Stimulated activated effector memory CD8-positive, alpha-beta T cell treated with anti-CD3 and anti-CD28 coated beads, Interleukin-12 subunit alpha, Interleukin-12 subunit beta, amount 100 ng/mL, for 72 hours (primary cell): Measurements from ENCODE around the gene DDX1.

Source experiments
- ATAC-seq: fragments of 150-1000 bp; cut with Tn5 transposase; 2 replicates; pipeline ENCODE4 v1.10.0; 2021
- DNase-seq, 2 donors: peaks; one replicate each; pipeline ENCODE4 v3.0.0; 2021 to 2022; ENCODE audit warnings: low spot score in 2 of 2
- H3K27ac Mint-ChIP-seq: one replicate; pipeline ENCODE4 v1.8.0; 2022; ENCODE audit warnings: mild to moderate bottlenecking, mixed read lengths
- H3K36me3 Mint-ChIP-seq: one replicate; pipeline ENCODE4 v1.8.0; 2022; ENCODE audit warnings: mild to moderate bottlenecking, mixed read lengths
- H3K4me1 Mint-ChIP-seq: one replicate; pipeline ENCODE4 v1.8.0; 2022; ENCODE audit warnings: mixed read lengths
- H3K4me3 Mint-ChIP-seq: one replicate; pipeline ENCODE4 v1.8.0; 2022; ENCODE audit warnings: mild to moderate bottlenecking, mixed read lengths
- H3K9me3 Mint-ChIP-seq: one replicate; pipeline ENCODE4 v1.8.0; 2022; ENCODE audit warnings: mixed read lengths

The DDX1 gene

DNA sequence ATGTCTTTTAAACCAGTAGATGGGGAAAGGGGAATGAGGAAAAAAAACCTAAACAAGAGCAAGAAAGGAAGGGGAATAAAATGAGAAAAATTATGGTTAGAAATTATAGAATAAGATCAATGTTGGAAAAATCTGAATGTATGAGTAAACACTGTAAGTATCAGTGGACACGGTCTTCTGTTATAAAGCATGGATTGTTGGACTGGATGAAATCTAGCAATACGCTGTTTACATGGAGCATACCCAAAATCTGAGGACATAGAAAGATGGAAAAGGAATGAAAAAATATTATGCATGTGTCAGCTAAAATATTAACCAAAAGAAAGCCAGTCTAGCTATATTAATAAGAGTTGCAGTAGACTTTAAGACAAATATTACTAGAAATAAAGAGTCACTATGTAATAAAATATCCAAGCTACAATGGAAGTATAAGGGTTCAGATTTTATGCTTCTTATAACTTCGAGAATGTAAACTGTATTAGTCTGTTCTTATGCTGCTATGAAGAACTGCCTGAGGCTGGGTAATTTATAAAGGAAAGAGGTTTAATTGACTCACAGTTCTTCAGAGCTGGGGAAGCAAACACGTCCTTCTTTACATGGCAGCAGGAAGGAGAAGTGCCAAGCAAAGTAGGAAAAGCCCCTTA is 32.4 kb downstream of the DDX1 start:
- peaks cover 4% of the 10 kb centered on the region for H3K9me3 Mint-ChIP-seq
- no peaks in the 10 kb centered on the region for H3K4me1 Mint-ChIP-seq
- H3K4me3 Mint-ChIP-seq: no peak overlapping the region
- no peak for ATAC-seq
- H3K27ac Mint-ChIP-seq: no peak overlapping the region
- H3K36me3 Mint-ChIP-seq: peaks cover 96% of the 10 kb centered on the region
- DNase-seq: no peak

DNA sequence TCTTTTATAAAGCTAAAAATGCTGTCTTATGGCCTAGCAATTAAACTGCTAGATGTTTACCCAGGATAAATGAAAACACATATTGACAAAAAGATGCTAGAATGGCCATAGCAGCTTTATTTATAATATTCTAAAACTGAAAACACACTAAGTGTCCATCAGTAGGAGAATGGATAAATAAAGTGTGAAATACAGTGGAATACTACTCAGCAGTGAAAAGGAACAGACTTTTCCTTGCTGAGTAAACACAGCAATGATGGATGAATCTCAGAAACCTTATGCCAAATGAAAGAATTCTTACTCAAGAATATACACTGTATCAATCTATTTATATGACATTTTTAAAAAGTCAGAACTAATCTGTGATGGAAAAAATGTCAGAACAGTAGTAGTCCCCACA is 33.2 kb downstream of the DDX1 start:
- no peaks in the 10 kb centered on the region for H3K4me1 Mint-ChIP-seq
- peaks cover 4% of the 10 kb centered on the region for H3K9me3 Mint-ChIP-seq
- H3K4me3 Mint-ChIP-seq: no peak overlapping the region
- ATAC-seq (no peak), DNase-seq (no peak)
- H3K36me3 Mint-ChIP-seq: peaks cover 99% of the 10 kb centered on the region
- no peak overlapping the region for H3K27ac Mint-ChIP-seq

DNA sequence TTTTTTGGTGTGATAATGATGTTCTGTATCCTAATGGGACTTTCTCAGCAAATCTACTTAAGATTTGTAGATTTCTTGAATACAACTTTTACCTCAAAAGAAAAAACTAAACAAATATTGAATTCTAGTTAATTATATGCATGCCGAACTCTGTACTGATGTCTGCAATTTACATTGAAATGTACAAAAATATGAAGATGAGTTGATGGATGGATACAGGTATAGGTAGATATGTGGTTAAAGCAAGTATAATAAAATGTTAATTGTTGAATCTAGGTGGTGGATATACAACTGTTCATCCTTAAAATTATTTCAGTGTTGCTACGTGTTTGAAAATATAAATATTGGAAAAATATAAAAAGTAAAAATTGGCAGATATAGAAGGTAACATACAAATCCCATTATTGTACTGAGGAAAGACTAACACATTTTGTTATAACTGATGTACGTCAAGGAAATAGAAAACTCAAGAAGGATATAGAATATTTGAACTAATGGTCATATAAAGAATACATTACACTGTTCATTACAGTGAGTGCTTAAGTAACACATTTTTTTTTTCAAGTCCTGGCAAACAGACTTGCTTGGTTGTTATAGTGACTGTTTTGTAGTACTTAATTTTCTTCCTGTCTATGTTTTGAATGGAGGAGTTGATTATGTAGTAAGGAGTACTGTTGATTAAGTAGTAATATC is 33.8 kb downstream of the DDX1 start:
- Mint-ChIP-seq H3K4me1 (no peaks in the 10 kb centered on the region), H3K4me3 (no peak overlapping the region), H3K27ac (no peak overlapping the region), H3K36me3 (peaks cover 99% of the 10 kb centered on the region), H3K9me3 (peaks cover 4% of the 10 kb centered on the region)
- DNase-seq: no peak
- no peak for ATAC-seq

DNA sequence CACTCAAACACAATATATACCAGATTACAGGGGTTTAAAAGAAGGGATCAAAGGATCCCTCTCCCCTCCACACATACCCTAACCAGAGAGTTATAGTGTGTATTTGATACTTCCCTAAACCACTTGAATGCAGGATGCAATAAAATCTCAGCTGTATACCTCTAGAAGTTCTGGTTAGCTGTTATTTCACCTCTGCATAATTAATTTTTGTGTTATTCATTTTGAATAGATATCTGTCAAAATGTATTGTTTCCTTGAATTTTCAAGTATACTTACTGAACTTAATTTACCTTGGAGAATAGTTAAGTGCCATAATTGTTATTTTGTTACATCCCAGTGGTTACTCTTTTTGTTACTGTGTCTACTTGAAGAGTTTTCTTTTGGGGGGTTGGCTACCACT is 34.5 kb downstream of the DDX1 start:
- DNase-seq (no peak), ATAC-seq (no peak)
- Mint-ChIP-seq H3K27ac (no peak overlapping the region), H3K4me1 (no peaks in the 10 kb centered on the region), H3K9me3 (peaks cover 4% of the 10 kb centered on the region), H3K4me3 (no peak overlapping the region), H3K36me3 (peaks cover 100% of the 10 kb centered on the region)

DNA sequence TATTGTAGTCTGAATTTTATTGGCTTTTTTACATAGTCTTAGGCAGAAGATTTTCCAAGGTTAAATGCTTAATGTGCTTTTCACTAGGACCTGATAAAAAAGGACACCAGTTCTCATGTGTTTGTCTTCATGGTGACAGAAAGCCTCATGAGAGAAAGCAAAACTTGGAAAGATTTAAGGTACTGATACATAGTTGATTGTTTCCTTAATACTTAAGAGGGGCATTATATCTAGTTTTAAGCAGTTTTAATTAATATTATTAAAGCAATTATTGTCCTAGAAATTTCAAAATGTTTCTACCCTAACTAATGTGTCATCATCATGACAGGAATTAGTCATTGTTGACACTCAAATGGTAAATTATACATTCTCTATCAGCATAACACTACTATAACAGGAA is 35.3 kb downstream of the DDX1 start:
- Mint-ChIP-seq H3K4me1 (no peaks in the 10 kb centered on the region), H3K36me3 (peaks cover 100% of the 10 kb centered on the region), H3K27ac (no peak overlapping the region), H3K4me3 (no peak overlapping the region), H3K9me3 (peaks cover 4% of the 10 kb centered on the region)
- ATAC-seq: no peak
- DNase-seq: no peak

DNA sequence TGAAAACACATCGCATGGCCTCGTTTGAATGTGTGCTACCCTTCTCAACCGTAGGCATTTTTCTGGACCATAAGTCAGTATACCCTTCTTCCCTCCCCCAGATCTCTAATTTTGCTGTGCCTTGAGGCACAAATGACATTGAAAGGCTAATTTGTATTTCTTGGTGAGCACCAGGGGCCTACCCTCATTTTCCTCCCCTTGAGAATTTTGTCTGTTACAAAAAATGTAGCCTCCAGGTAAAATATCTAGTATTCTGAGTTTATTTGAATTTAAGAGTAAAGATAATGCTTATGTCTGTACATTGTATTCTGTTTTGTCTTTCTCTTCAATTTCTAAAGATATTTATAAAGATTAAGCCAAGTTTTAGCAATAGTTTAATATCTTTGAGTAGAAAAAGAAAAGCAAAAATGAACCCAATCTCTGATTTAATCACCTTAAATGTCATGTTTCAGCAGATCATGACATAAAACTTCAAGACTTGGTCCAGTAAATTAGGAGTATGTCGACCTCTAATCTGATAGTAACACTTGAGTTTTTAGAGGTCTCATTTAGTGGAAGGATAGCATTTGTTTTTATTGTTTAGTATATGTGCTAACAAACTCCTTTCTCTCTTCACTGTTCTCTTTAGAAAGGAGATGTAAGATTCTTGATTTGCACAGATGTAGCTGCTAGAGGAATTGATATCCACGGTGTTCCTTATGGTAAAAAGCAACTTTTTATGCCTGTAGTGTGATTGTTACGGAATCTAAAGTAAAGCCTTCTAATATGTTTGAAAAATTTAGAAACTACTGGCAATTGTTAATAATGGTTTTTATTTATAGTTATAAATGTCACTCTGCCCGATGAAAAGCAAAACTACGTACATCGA is 36.4 kb downstream of the DDX1 start:
- Mint-ChIP-seq H3K36me3 (peaks cover 100% of the 10 kb centered on the region), H3K9me3 (peaks cover 4% of the 10 kb centered on the region), H3K4me1 (no peaks in the 10 kb centered on the region), H3K4me3 (no peak overlapping the region), H3K27ac (no peak overlapping the region)
- ATAC-seq: no peak
- DNase-seq: no peak

DNA sequence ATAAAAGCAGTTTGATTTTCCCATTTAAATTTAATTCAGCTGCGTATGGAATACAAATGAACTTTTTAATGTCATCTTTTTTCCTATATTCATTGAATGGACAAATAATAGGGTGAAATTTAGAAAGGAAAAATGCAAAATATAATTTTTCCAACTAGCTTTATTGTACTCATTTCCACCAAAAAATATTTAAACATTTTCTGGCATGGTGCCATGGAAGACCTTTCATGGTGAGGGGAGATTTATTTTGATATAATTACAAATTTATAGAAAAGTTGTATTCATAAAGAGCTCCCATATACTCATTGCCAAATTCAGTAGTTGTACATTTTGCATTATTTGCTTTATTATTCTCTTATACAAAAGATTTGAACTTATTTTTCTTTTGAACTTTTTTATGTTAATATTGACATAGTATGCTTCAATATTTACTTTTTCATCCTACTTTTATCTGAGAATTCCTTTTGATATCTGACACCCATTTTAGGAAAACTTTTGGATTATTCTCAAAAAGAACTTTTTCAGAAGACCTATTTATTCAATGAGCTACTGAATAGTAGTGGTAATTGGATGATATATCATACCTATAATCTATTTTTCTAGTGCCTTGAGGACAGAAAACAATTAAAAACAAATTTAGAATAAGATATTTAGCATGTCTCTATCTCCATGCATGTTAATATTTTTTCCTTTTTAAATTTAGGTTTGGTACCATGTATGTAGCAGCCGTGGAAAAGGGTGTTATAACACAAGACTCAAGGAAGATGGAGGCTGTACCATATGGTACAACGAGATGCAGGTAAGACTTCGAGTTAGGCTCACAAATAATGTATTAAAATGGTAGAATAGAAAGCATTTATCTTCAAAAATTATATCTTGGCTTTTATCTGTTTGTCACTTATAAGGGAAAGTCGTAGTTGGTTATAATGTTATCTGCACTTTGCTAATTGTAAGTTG is 37.5 kb downstream of the DDX1 start:
- no peak overlapping the region for H3K27ac Mint-ChIP-seq
- peaks cover 100% of the 10 kb centered on the region for H3K36me3 Mint-ChIP-seq

DNA sequence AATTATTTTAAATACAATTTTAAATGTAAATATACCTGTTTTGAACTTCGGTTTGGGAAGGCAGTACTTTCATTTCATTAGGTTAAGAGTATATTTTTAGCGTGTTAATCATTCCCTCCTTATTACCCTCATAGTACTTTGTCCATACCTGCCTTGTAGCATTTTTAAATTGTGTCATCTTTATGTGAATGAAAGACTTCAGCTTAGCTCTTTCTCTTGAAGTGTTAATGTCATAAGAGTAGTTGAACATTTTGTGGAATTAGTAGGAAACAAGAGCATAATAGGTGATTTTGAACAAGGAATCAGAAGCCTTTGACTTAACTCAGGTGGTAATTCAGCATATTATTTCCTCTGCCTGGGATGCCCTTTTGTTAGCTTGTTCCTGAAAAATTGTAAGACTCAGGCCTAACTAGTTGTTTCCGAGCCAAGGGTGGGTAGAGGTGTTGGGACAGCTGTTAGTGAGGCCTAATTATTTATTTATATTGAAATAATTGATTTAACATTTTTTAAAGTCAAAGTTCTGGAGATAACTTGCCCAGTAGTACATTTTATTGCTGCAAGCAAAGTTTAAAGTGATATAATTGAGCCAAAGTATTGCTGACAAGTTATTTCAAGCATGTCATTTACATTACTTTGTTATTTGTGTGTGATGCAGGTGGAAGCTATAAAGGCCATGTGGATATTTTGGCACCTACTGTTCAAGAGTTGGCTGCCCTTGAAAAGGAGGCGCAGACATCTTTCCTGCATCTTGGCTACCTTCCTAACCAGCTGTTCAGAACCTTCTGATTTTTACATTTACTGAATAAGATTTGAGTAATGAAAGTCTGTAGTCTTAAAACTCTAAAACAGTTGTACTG is 38.7 kb downstream of the DDX1 start:
- H3K27ac Mint-ChIP-seq: no peak overlapping the region
- ATAC-seq (no peak), DNase-seq (no peak)

More for the DNA sequence above, 37.5 kb downstream of the DDX1 start:
- Mint-ChIP-seq H3K9me3 (no peaks in the 10 kb centered on the region), H3K4me3 (no peak overlapping the region), H3K4me1 (no peaks in the 10 kb centered on the region)
- DNase-seq (no peak), ATAC-seq (no peak)

DNA sequence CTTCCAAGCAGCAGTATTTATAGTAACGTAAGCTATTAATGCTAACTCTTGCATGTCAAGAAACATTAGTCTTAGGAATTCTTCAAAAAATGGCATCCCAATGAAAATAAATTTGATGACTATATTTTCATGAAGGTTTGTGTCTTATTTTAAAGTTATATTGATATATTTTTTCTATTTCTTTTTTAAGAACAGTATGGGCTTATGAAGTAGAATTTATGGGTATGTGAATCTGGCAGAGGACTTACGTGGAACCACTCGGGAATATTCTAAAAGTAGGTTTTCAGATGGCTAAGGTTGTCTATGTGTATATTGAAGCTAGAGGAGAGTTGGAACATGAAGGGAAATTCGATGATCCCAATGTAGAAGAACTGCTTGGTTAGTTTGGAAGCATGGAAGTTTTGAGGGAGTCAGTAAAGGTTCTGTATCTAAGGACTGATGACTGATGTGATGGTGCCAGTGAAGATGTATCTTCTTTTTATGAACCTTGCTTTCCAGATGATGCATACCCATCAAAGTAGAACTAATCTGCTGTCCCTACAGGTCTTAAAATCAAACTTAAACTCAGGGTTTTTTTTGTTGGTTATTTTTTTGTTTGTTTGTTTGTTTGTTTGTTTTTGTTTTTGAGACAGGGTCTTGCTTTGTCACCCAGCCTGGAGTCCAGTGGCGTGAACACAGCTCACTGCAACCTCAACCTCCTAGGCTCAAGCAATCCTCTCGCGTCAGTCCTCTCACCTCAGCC is 39.5 kb downstream of the DDX1 start:
- H3K4me3 Mint-ChIP-seq: no peak overlapping the region
- peaks cover 98% of the 10 kb centered on the region for H3K36me3 Mint-ChIP-seq
- ATAC-seq (no peak), DNase-seq (no peak)
- H3K4me1 Mint-ChIP-seq: no peaks in the 10 kb centered on the region
- no peak overlapping the region for H3K27ac Mint-ChIP-seq
- H3K9me3 Mint-ChIP-seq: no peaks in the 10 kb centered on the region

More for the DNA sequence above, 38.7 kb downstream of the DDX1 start:
- Mint-ChIP-seq H3K4me3 (no peak overlapping the region), H3K36me3 (peaks cover 100% of the 10 kb centered on the region), H3K9me3 (no peaks in the 10 kb centered on the region), H3K4me1 (no peaks in the 10 kb centered on the region)

DNA sequence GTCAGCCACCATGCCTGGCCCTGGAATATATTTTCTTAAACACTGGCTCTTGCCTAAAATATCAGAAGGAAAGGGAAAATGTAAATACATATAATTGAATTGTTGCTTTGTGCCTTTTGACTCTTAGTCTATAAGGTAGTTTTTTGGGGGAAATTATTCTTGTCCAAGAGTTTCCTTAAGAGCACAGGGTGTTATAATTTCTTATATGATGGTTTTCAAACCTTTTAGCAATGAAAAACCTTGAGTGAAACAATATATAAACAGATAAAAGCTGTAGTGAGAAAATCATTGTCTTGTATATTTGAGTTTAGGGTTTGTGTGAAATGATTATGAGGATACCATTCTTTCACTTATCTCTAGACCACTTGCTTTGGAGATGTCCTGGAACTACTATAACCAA is 40.2 kb downstream of the DDX1 start:
- ATAC-seq (no peak), DNase-seq (no peak)
- H3K4me1 Mint-ChIP-seq: no peaks in the 10 kb centered on the region
- H3K27ac Mint-ChIP-seq: no peak overlapping the region
- H3K4me3 Mint-ChIP-seq: no peak overlapping the region
- H3K9me3 Mint-ChIP-seq: no peaks in the 10 kb centered on the region
- peaks cover 91% of the 10 kb centered on the region for H3K36me3 Mint-ChIP-seq

DNA sequence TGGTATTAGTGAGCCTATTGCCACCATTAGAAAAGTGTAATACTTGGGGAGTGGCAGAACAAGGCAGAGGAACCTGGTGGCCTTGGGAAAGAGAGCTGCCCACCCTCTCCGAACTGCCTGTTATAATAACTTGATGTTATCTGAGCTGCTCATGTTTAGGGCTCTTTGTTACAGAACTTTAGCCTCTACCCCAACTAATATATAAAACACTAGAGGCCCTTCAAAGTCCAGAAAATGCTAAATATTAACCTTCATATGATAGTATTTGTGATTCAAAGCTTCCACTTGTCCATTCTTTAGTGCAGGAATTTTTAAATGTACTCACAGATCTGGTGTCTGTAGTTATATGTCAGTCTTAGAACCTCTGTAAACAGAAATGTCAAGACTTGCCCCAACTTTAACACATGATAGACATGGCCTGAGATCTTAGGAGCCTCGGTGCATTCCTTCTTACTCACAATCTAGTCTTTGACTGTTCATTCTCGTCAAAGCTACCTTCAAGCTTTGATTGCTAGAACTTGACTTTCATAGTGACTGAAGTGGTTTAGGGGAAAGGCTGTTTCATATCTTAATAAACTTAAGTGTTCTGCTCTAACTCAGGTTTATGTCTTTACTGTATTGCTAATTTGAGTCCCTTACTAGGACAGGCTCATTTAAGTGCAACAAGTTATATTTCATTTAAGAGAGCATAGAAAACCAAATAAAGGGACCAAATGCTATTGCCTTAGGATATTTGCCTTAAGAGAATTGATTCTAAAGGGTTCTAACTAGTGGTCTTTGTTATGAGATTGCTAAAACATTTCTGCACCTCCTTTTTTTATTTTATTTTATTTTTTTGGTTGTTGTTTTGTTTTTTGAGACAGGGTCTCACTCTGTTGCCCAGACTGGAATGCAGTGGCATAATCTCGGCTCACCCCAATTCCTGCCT is 41.6 kb downstream of the DDX1 start:
- Mint-ChIP-seq H3K27ac (no peak overlapping the region), H3K4me3 (no peak overlapping the region), H3K36me3 (peaks cover 77% of the 10 kb centered on the region), H3K9me3 (no peaks in the 10 kb centered on the region), H3K4me1 (no peaks in the 10 kb centered on the region)
- ATAC-seq (no peak), DNase-seq (no peak)

DNA sequence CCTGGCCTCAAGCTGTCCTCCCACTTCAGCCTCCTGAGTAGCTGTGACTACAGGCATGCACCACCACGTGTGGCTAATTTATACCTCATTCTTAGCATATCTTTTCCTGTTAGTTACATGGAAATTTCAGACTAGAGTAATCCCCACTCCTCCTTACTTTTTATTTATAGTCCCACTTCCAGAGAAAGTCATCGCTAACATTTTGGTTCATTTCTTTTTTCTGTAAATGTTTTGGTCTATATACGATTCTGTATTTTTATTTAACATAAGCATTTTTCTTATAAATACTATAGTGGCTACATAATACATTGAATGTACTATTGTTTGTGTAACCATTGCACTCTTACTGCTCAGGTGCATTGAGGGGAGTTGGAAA is 42.3 kb downstream of the DDX1 start:
- Mint-ChIP-seq H3K27ac (no peak overlapping the region), H3K9me3 (no peaks in the 10 kb centered on the region), H3K4me3 (no peak overlapping the region), H3K4me1 (no peaks in the 10 kb centered on the region), H3K36me3 (peaks cover 70% of the 10 kb centered on the region)
- DNase-seq (no peak), ATAC-seq (no peak)
